Measurements from ENCODE around the gene FOXN4.
"Not testable (repeated sequence)": the region's sequence is repeated elsewhere in the genome, so short reads cannot be mapped to it uniquely, and the experiment has no call there.

FOXN4 gene

DNA sequence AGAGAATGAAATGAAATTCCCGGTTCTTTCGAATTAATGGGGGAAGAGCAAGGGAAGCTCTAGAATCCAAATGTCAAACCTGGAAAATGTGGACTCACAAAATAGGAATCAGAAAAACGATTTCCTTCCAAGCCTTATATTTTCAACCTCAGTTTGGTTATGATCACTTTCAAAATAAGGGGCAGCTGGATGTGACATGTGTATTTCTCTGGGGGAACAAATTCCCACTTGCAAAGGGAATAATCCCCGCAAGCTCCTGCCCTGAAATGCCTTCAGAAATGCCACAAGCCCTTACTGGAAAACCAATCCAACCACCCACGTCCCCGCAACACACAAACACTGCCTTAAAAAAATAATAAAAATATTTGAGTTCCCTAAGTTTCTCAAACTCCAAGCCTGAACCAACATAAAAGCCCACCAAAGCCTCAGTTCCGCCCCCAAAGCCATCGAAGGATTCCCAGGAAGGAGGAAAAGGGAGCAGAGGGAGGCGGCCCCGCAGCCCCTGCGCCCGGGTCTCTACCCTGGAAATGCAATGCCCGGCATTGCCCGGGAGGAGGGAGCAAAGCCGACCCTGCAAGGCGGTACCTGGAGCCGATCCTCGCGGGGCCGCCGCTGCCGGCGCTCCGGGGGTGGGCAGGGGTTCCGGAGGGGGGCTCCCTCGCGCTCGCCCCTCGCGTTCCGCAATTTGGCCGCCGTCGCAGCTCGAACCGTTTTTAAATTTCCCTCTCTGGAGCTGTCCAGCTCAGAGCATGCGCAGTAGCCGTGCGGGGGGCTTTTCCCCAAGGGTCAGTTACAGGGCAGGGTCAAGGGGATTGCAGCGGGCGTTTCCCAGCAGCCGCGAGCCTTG lies at the start of gene FOXN4:
Gene FOXN4, minus strand, starts transcription at position 751 of the 847 bp plus-strand sequence. CDS start 963 bp downstream, outside the sequence.
- no peak for DNase-seq (ENCODE audit: low read depth in 2 of 2)

DNA sequence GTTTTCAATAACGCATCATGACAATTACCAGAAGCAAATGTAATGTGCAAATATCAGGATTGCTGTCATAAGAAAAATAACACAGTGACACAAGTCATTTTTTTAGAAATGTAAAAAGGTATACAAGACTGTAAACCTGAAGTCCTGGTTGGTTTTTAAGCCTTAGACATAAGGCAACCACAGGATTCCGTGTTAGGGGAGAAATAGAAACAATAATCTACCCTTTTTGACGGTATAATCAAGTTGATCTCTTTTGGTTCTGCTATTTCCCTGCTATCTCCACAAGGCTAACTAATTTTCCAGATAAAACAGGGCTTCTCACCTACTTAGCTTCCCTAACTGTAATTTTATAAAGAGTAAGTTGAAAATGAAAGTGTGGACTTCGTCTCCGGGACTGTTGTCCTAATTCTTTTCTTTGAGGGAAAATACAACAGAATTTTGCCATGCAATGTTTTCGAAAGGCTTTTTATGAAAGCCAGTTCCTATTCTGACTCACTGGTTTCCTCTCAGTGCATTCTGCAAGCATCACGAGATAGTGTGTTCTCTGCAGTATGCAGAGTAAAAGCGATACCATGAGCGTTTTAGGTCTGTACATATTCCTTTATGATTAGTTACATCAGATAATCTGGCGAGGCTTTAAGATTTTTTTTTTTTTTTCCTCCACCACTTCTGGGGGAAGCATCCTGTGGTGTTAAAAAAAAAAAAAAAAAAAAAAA lies 49.2 kb upstream of the FOXN4 start:
- DNase-seq (ENCODE audit: low read depth in 2 of 2): no peak

- no peak for DNase-seq (ENCODE audit: low read depth in 2 of 2)
Observed at GRCh38 chr12:109357032-109357431, 47.9 kb upstream of the FOXN4 start.

DNA sequence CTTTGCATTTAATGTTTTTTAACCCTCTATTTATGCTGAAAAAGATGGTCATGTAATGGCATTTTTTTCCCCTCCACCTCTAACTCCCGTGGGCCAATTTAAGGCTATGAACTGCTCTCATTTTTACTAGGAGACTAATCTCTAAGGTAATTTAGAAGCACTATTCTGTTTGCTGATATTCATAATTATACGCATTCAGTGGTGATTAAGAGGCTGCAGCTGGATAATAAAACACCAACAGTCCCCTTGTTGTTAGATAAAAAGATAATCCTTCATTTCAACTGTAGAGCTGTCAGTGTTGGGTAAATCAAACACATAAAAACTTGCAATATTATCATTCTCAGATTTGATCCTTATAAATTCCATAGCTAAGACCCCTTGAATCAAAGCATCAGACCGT lies 47.5 kb upstream of the FOXN4 start:
- DNase-seq (ENCODE audit: low read depth in 2 of 2): no peak

GRCh38 chr12:109352184-109352583 lies 43.1 kb upstream of the FOXN4 start:
- DNase-seq (ENCODE audit: low read depth in 2 of 2): no peak

DNA sequence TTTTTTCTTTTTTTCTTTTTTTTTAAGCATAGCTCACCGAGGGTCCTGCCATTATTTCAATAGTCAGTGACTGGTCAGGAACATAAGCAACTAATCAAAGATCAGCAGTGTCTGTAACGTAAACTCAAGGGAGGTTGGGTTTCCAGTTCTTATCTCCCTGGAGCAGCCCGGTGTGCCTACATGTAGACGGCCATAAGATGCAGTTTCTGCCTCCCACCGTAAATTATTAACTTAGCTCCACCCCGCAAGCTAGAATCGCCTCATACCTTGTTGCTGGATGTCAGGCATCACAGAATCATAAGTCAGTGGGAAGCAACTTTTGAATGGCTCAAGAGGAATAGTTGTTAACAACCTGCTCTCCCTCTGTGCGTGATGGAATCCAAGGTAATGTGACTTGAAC lies 38.5 kb upstream of the FOXN4 start, which contains the start of gene MYO1H:
Gene MYO1H, plus strand, starts transcription at position 312 of the 400 bp plus-strand sequence. Its CDS starts 61 bp downstream, at position 373.
- no peak for DNase-seq (ENCODE audit: low read depth in 2 of 2)

DNA sequence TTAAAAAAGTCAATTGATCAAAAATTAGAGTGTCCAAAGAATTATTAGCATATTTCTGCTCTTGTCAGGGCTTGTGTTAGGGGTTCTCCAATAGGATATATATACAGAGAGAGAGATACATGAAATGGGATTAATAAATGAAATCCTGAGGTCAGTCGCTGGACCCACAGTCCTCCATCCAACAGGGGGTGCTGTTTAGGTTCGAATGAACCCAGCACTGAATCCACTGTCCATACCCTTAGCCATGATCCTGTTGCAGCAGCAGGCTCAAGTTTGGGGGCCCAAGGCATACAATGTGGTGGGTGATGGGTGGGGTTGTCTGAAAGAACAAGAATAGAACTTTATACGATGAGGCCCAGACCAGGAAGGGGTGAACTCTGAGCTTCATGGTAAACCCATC lies 37.8 kb upstream of the FOXN4 start:
- DNase-seq (ENCODE audit: low read depth in 2 of 2): peak in 1 of 2 donors; percentile 6

DNA sequence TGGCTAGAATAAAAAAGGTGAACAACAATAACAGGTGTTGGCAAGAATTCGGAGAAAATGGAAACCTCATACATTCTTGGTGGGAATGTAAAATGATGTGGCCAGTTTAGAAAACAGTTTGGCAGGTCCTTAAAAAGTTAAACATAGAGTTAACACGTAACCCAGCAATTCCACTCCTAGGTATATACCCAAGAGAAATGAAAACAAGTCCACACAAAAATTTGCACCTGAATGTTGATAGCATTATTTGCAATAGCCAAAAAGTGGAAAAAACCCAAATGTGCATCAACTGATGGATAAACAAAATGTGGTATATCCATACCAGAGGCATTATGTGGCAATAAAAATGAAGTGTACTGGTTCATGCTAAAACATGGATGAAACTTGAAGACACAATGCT lies 36.3 kb upstream of the FOXN4 start:
- no peak for DNase-seq (ENCODE audit: low read depth in 2 of 2)

DNA sequence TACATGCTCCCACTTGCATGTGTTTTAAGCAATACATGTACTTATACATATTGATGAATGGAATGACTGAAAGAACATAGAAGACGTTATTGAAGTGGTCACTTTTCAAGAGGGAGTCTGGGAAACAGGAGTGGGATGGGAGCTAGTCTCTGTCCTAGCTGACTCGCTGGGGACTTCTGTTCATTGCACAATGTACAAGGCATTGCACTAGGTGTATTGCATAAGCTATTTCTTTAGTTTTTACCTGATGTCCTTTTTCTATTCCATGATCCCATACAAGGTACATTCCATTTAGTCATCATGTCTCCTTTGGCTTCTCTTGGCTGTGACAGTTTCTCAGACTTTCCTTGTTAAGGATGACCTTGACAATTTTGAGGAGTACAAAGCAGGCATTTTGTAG lies 34.6 kb upstream of the FOXN4 start:
- DNase-seq (ENCODE audit: low read depth in 2 of 2): no peak

- no peak for DNase-seq (ENCODE audit: low read depth in 2 of 2)
Observed at GRCh38 chr12:109336593-109336992, 27.5 kb upstream of the FOXN4 start.

DNA sequence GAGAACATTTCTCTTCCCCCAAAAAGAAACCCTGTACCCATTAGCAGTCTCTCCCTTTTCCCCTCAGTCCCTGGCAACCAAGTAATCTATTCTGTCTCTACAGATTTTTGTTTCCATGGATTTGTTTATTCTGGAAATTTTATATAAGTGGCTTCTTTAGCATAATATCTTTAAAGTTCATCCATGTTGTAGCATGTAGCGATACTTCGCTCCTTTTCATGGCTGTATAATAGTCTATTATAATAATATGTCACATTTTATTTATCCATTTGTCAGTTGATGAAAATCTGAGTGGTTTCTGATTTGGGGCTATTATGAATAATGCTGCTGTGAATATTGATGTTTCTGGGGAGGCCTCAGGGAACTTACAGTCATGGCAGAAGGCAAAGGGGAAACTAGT lies 25.8 kb upstream of the FOXN4 start:
- DNase-seq (ENCODE audit: low read depth in 2 of 2): no peak

- no peak for DNase-seq (ENCODE audit: low read depth in 2 of 2)
Observed at GRCh38 chr12:109331301-109331952, 22.3 kb upstream of the FOXN4 start.

DNA sequence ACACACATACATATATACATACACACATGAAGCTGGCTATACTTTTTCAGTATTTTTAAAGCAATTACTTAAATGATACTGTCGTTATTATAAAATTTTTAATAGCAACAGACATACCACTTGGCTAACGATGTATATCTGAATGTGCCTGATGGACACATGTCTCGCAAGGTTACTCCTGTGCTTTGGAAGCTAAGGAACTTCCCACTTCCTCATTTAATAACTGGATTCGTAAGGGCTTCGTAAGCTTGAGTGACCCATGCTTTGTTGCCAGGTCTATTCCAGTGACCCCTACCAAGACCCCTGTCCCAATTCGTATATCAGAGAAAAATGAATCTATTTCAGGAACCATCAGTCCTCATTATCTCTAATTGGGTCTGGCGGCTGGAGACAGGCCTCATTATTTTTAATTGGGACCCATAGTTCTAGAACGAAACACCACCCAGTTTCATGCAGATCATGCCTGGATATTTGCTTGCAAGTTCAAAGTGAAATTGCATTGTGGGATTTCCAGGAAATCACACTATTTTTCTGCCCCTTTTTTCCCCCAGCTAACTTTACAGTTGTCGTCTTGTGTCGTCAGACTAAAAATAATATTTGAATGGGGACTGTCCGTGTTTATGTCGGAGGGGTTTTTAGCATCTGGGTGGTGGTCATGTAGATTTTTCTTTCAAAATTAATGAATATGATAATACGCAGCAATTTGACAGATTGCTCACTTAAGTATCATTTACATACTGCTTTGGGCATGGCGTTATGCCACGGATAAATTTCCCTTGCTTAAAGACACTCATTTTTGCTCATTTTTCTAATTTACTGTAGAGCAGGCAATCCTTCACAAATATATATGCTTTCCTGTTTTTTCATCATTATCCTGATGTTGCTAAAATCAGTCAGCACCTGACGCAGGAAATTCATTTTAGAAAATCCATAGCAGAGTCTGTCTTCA lies 21.5 kb upstream of the FOXN4 start:
- DNase-seq (ENCODE audit: low read depth in 2 of 2): no peak

- DNase-seq (ENCODE audit: low read depth in 2 of 2): no peak
Observed at GRCh38 chr12:109329686-109330085, 20.6 kb upstream of the FOXN4 start.

DNA sequence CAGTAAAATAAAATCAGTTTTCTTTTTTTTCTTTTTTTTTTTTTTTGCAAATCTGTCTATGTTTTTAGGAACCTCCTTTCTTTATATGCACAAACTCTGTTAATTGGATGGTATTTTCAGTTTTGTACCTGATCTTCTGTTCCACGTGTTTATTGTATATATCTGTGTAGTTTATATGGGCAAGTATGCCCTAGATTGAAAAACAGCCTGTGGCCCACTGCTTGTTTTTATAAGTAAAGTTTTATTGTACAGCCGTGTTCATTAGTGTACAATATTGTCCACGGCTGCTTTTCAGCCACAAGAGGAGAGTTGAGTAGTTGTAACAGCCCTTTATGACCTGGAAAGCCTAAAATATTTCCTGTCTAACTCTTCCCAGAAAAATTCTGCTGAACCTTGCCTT lies 19.9 kb upstream of the FOXN4 start:
- no peak for DNase-seq (ENCODE audit: low read depth in 2 of 2)

GRCh38 chr12:109321294-109321693 lies 12.2 kb upstream of the FOXN4 start:
- not testable (repeated sequence) for DNase-seq (ENCODE audit: low read depth in 2 of 2)

DNA sequence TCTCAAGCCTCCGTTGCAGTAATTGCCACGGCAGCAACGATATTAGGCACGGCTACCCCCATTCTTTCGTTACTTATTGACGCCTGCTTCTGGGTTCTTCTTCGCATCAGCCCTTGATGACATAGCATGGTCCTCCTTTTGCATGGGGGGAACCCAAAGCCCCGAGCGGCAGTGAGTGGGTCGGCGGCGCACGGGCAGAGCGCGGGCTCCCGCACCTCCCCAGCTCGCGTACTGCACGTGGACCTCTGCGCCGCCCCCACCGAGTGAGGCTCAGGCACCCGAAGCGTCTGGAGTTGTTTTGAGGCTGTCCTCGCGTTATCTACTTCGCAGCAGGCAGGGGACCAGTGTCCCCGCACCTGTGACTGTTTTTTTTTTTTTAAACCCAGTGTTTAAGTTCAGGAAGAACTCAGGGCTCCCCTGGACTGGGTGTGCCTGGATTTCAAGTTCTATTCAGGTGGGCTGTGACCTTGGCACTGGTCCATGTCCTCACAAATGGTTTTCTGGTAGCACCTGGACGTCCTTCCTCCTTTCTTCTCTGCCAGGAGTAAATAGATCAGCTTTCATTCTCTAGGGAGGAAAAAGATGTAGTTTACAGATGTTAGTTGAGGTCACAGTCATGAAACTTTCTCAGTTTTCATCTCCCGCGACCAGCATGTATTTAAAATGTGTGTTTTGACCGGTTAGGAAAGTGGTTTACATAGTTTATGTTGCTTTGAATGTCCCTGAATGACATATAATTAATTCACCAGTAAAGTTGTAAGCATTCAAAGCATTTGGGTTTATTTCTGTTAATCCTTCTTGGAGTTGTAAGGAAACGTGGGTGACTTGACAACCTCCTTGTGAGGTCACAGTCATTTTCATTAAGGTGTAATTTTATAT lies 1.4 kb upstream of the FOXN4 start:
- DNase-seq (ENCODE audit: low read depth in 2 of 2): peak in 1 of 2 donors; percentile 8

DNA sequence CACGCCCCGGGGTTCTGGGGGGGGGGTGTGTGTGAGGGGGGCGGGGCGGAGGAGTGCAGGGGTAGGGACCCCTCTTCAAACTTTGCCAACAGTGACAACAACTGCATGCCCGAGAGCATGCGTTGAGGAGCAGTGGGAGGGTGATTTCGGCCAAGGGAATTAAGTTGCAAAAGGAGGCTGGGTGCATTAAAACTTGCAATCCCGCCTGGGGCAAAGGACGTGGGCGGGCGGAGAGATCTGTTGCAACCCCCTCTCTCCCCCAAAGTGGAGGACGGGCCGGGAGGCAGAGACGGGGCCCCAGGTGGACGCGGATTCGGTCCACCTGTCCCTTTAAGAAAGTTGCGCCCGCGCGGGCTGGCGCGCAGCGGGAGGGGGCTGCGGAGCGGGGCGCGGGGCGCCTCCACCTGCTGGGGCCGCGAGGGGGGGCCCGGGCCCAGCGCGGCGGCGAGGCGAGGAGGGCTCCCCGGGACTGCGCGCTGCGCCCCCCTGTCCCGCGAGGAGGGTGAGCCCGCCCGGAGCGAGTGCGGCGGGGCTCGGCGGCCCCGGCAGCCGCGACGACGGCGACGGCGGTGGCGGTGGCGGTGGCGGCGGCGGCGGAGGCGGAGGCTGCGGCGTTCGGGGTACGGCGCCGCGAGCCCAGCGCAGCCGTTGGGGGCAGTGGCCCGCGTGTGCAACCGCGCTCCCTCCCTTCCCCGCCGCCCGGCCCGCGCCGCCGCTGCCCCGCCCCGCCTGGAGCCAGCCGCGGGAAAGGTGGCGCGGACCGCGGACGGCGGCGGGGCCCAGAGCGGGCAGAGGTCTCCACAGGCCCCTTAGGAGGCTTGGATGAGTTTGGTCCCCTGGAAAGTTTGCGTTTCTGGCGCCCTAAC lies 530 bp upstream of the FOXN4 start:
- no peak for DNase-seq (ENCODE audit: low read depth in 2 of 2)

DNA sequence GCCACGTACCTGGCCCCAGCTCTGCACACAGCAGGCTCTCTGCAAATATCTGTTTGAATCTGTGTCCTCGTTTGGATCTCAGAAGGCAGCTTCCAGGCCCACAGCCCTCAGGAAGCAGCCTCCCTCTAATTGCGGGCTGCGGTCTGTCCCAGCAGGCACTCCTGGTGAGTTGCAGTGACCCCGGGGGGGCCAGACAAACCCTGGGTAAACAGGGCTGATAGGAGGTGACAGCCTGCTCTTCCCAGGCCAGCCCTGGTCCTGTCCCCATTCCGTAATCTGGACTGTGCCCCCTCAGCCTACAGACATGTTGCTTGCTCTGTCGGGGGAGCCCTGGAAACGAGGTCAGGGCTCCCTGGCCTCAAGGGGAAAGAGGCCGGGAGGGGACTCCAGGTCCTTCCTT lies 2.0 kb downstream of the FOXN4 start:
- DNase-seq (ENCODE audit: low read depth in 2 of 2): no peak

All from stimulated activated CD4-positive, alpha-beta T cell treated with anti-CD3 and anti-CD28 coated beads, Interleukin-15, amount 100 ng/mL, for 48 hours (primary cell).